Panc1 (cell line): ENCODE measurements around the gene EMX2. TPM values are rescaled to one million over a fixed set of nuclear protein-coding genes. Genes with fewer than 3 reads are reported as not detected.

Source experiments
- ATAC-seq: fragments of 200-7000 bp; cut with Tn5 transposase; 2 replicates; pipeline ENCODE4 v1.9.1; 2020; ENCODE audit warnings: mild to moderate bottlenecking, moderate library complexity
- BruUV-seq: library from RNA; stranded (reverse); fragments of 400-500 nt; replicated peaks from 2 replicates; lab custom pipeline; 2021; lab: Mats Ljungman, UMichigan
- CTCF ChIA-PET: fragments of 300-600 bp; sonication (Branson Sonifier 250); formaldehyde crosslinking; loops from one replicate; lab custom pipeline; 2022; ENCODE audit warnings: antibody characterized with exemption; lab: Charles Lee
- POLR2A ChIA-PET: fragments of 300-600 bp; sonication (Branson Sonifier 250); formaldehyde crosslinking; loops from one replicate; lab custom pipeline; 2022; ENCODE audit warnings: antibody characterized with exemption; lab: Charles Lee
- DNase-seq: peaks from one replicate; pipeline ENCODE4 v3.0.0-alpha.2; 2010; ENCODE audit warnings: low read depth, low spot score
- H3K27ac ChIP-seq: 2 replicates; pipeline ENCODE4 v1.5.1; 2011; ENCODE audit warnings: mild to moderate bottlenecking, low read length, inconsistent platforms
- H3K27me3 ChIP-seq: fragments of 200-500 bp; sonication (Bioruptor generic); 2 replicates; pipeline ENCODE4 v1.6.0; 2014; ENCODE audit warnings: low read length, inconsistent platforms; ENCODE audit not compliant: control insufficient read depth, insufficient read depth
- H3K36me3 ChIP-seq: fragments of 200-500 bp; sonication (Bioruptor generic); 2 replicates; pipeline ENCODE4 v1.5.1; 2014; ENCODE audit warnings: inconsistent platforms, mild to moderate bottlenecking, low read length, moderate library complexity; ENCODE audit not compliant: control insufficient read depth, insufficient read depth
- H3K4me1 ChIP-seq: 2 replicates; pipeline ENCODE4 v1.5.1; 2011; ENCODE audit warnings: inconsistent platforms, mild to moderate bottlenecking, low read length, moderate library complexity; ENCODE audit not compliant: control insufficient read depth, insufficient read depth
- H3K4me3 ChIP-seq, 2 experiments: 2 replicates each; pipeline ENCODE4 v1.5.1; 2011 to 2012; ENCODE audit warnings: low read depth in 2 of 2, low read length in 2 of 2, mild to moderate bottlenecking in 2 of 2, inconsistent platforms in 1 of 2, moderate library complexity in 1 of 2
- H3K9me3 ChIP-seq: fragments of 200-500 bp; sonication (Bioruptor generic); 2 replicates; pipeline ENCODE4 v1.5.1; 2014; ENCODE audit warnings: low read depth, mild to moderate bottlenecking, inconsistent platforms, low read length, moderate library complexity; ENCODE audit not compliant: control insufficient read depth, insufficient read depth
- CTCF ChIP-seq: fragments of 450-650 bp; IDR thresholded peaks from 2 replicates; pipeline ENCODE4 v1.5.1; 2017; ENCODE audit warnings: mild to moderate bottlenecking
- POLR2AphosphoS5 ChIP-seq: IDR thresholded peaks from 2 replicates; pipeline ENCODE4 v1.6.1; 2012; ENCODE audit warnings: mild to moderate bottlenecking, low read depth, low read length, moderate library complexity
- REST ChIP-seq, 2 experiments: IDR thresholded peaks; 2 replicates each; pipeline ENCODE4 v1.6.1; 2011 to 2012; ENCODE audit warnings: low read depth in 2 of 2, control low read depth in 1 of 2, low read length in 1 of 2, mild to moderate bottlenecking in 1 of 2, moderate library complexity in 1 of 2; ENCODE audit not compliant: insufficient read depth in 1 of 2
- SIN3A ChIP-seq: IDR thresholded peaks from 2 replicates; pipeline ENCODE4 v1.6.1; 2012; ENCODE audit warnings: low read depth, mild to moderate bottlenecking, low read length, moderate library complexity, borderline replicate concordance; ENCODE audit not compliant: insufficient read depth
- TCF7L2 ChIP-seq: IDR thresholded peaks from 2 replicates; pipeline ENCODE4 v1.6.1; 2011; ENCODE audit warnings: mild to moderate bottlenecking, low read depth, low read length, inconsistent platforms
- in situ Hi-C: cut with HindIII; loops from 2 replicates; pipeline ENCODE4 v1.10.0; 2016; ENCODE audit warnings: low sequenced_read_pairs, low pct_unique_long_range_greater_than_20kb
- intact Hi-C: fragments of 100-400 bp; cut with micrococcal nuclease; formaldehyde crosslinking; loops from one replicate; pipeline ENCODE4 v1.10.0; 2022; ENCODE audit not compliant: unreplicated experiment
- total RNA-seq: library from RNA; stranded (reverse); gene quantifications from one replicate; pipeline ENCODE4 v1.2.1, GENCODE V29; 2021; ENCODE audit not compliant: unreplicated experiment

EMX2 gene
- total RNA-seq, 1 experiment from 2014 or later = not detected

- intact Hi-C loops = no loop called here
- DNase-seq = no peak
- no peak for ATAC-seq
- in situ Hi-C loops = no loop called here
- H3K9me3 ChIP-seq = no peaks in the 10 kb centered on the region
- H3K4me3 ChIP-seq = no peak overlapping the region
- TF ChIP-seq POLR2AphosphoS5 (no peak), TCF7L2 (no peak), SIN3A (no peak), CTCF (no peak), REST (IDR thresholded peaks at IDR 0.05; ENCODE audit: insufficient read depth in 1 of 2, low read depth in 2 of 2, low read length in 1 of 2) (no peak)
- H3K27ac ChIP-seq = no peak overlapping the region
- ChIA-PET CTCF (no interaction called here), POLR2A (no interaction called here)
- H3K36me3 ChIP-seq = no peaks in the 10 kb centered on the region
- H3K4me1 ChIP-seq = no peaks in the 10 kb centered on the region
- no TSS peak for BruUV-seq
- H3K27me3 ChIP-seq = no peaks in the 10 kb centered on the region; the same call in 1 of the 2 replicates
Observed at GRCh38 chr10:117587036-117587435, 44.5 kb downstream of the EMX2 start.

DNA sequence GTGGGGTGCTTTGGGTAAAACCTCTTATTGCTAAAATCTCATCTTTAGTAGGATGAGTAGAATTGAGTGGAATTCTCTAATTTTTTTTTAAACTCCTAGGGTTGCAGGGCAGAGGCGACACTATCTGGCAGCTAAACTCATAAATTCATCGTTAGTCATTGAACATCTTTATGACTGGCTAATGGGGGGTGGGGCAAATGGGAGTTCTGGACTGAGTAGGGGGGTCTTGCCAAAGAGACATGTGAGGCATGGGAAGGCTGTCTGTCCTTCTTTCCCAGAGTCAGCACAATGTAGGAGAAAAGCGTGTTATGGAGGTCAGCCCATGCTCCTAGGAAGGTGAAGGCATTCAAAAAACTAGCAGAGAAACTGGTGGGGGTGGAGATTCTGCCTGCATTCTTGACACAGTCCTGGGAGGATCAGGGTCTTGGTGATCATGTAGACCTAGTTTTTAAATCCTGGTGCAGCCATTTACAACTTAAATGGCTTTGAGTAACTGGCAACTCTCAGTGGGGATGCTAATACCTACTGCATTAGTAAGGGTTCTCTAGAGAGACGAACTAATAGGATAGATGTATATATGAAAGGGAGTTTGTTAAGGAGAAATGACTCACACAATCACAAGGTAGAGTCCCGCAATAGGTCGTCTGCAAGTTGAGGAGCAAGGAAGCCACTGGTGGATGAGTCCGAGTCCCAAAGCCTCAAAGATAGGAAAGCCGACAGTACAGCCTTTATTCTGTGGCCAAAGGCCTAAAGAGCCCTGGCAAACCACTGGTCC is 47.7 kb downstream of the EMX2 start:
- no TSS peak for BruUV-seq
- H3K9me3 ChIP-seq = no peaks in the 10 kb centered on the region
- ATAC-seq (no peak), DNase-seq (no peak)
- in situ Hi-C loops = no loop called here
- CTCF ChIA-PET = no interaction called here
- H3K27ac ChIP-seq = no peak overlapping the region
- no peaks in the 10 kb centered on the region for H3K36me3 ChIP-seq
- no peak overlapping the region for H3K4me3 ChIP-seq
- no peaks in the 10 kb centered on the region for H3K4me1 ChIP-seq
- TF ChIP-seq TCF7L2 = no peak
- TF ChIP-seq REST (IDR thresholded peaks at IDR 0.05; ENCODE audit: insufficient read depth in 1 of 2, low read depth in 2 of 2, low read length in 1 of 2) = no peak
- no peak for TF ChIP-seq CTCF
- TF ChIP-seq SIN3A = no peak
- TF ChIP-seq POLR2AphosphoS5 = no peak
- H3K27me3 ChIP-seq = peaks cover 8% of the 10 kb centered on the region
- POLR2A ChIA-PET = no interaction called here
- intact Hi-C loops = no loop called here
